HEK293T (cell line): Measurements from ENCODE around the gene MRPL43.

Experiments used
- CTCF ChIA-PET: fragments of 350-600 bp; formaldehyde crosslinking; extraction: SDS; loops from one replicate; lab custom pipeline; 2021; ENCODE audit warnings: antibody characterized with exemption, inconsistent platforms; lab: Yijun Ruan, JAX
- POLR2A ChIA-PET: fragments of 350-600 bp; formaldehyde crosslinking; extraction: SDS; loops from one replicate; lab custom pipeline; 2020; ENCODE audit warnings: antibody characterized with exemption, inconsistent platforms; lab: Yijun Ruan, JAX
- DNase-seq: peaks from one replicate; pipeline ENCODE4 v3.0.0; 2012; ENCODE audit warnings: mixed read lengths; ENCODE audit errors: extremely low spot score
- ARNT ChIP-seq: fragments of 450-650 bp; IDR thresholded peaks from 2 replicates; pipeline ENCODE4 v1.6.1; 2017; ENCODE audit warnings: mild to moderate bottlenecking
- BHLHE40 ChIP-seq: fragments of 450-650 bp; IDR thresholded peaks from 2 replicates; pipeline ENCODE4 v1.6.1; 2016; ENCODE audit warnings: mild to moderate bottlenecking, moderate library complexity, borderline replicate concordance
- CTBP1 ChIP-seq: fragments of 450-650 bp; IDR thresholded peaks from 2 replicates; pipeline ENCODE4 v1.6.1; 2016; ENCODE audit warnings: borderline replicate concordance
- ELF4 ChIP-seq: fragments of 450-650 bp; IDR thresholded peaks from 2 replicates; pipeline ENCODE4 v1.6.1; 2017; ENCODE audit warnings: antibody characterized with exemption
- FOXA1 ChIP-seq: fragments of 450-650 bp; IDR thresholded peaks from 2 replicates; pipeline ENCODE4 v1.6.1; 2016; ENCODE audit warnings: mild to moderate bottlenecking
- FOXK2 ChIP-seq: fragments of 450-650 bp; IDR thresholded peaks from 2 replicates; pipeline ENCODE4 v1.6.1; 2016; ENCODE audit warnings: mild to moderate bottlenecking
- FOXM1 ChIP-seq: fragments of 450-650 bp; IDR thresholded peaks from 2 replicates; pipeline ENCODE4 v1.6.1; 2017; ENCODE audit warnings: mild to moderate bottlenecking, borderline replicate concordance
- HDGF ChIP-seq: fragments of 450-650 bp; IDR thresholded peaks from 2 replicates; pipeline ENCODE4 v1.6.1; 2017; ENCODE audit warnings: antibody characterized with exemption, borderline replicate concordance
- L3MBTL2 ChIP-seq: fragments of 450-650 bp; conservative IDR thresholded peaks from 2 replicates; pipeline ENCODE4 v1.6.1; 2016; ENCODE audit warnings: mild to moderate bottlenecking
- LEF1 ChIP-seq: fragments of 450-650 bp; IDR thresholded peaks from 2 replicates; pipeline ENCODE4 v1.6.1; 2017; ENCODE audit warnings: mild to moderate bottlenecking, borderline replicate concordance
- NFRKB ChIP-seq: fragments of 450-650 bp; IDR thresholded peaks from 2 replicates; pipeline ENCODE4 v1.6.1; 2016; ENCODE audit warnings: mild to moderate bottlenecking, moderate library complexity
- PKNOX1 ChIP-seq: fragments of 450-650 bp; IDR thresholded peaks from 2 replicates; pipeline ENCODE4 v1.6.1; 2016
- SP1 ChIP-seq: fragments of 450-650 bp; IDR thresholded peaks from 2 replicates; pipeline ENCODE4 v1.6.1; 2017
- SUZ12 ChIP-seq: fragments of 450-650 bp; IDR thresholded peaks from 2 replicates; pipeline ENCODE4 v1.6.1; 2016; ENCODE audit warnings: mild to moderate bottlenecking
- TARDBP ChIP-seq: fragments of 450-650 bp; IDR thresholded peaks from 2 replicates; pipeline ENCODE4 v1.6.1; 2016
- ZNF384 ChIP-seq: fragments of 450-650 bp; IDR thresholded peaks from 2 replicates; pipeline ENCODE4 v1.6.1; 2016

The MRPL43 gene

GRCh38 chr10:100970914-100971811, 16.1 kb downstream of the MRPL43 start:
- CTCF ChIA-PET = no interaction called here
- POLR2A ChIA-PET = interaction anchor here (0.8 kb wide), 1 partner anchor 14 kb away, joined by 3 read pairs; no protein-coding TSS in a partner anchor

GRCh38 chr10:100970076-100970913, 17.0 kb downstream of the MRPL43 start:
- TF ChIP-seq FOXM1 = no peak
- DNase-seq = peak; percentile 54
- ChIA-PET CTCF (interaction anchor here (0.6 kb wide), 1 partner anchor 74 kb away, joined by 5 read pairs; no protein-coding TSS in a partner anchor), POLR2A (interaction anchor here (0.8 kb wide), 1 partner anchor 15 kb away, joined by 3 read pairs; no protein-coding TSS in a partner anchor)

More at GRCh38 chr10:100970914-100971811, 16.1 kb downstream of the MRPL43 start:
- TF ChIP-seq ELF4 (no peak), CTBP1 (no peak), LEF1 (no peak), SUZ12 (no peak), PKNOX1 (no peak), HDGF (no peak), ARNT (no peak), FOXM1 (no peak), ZNF384 (no peak), L3MBTL2 (no peak), SP1 (no peak), TARDBP (no peak), FOXA1 (no peak), FOXK2 (no peak), NFRKB (no peak), BHLHE40 (no peak)
- no peak for DNase-seq

- ChIA-PET CTCF (interaction anchor here (0.6 to 1.1 kb wide), 5 partner anchors 10 to 73 kb away, joined by 3 to 9 read pairs (median 5); no protein-coding TSS in a partner anchor), POLR2A (no interaction called here)
- peak; percentile 81 for DNase-seq
Measured at GRCh38 chr10:100969187-100970075, 17.9 kb downstream of the MRPL43 start, which contains the start of gene SEMA4G. Gene SEMA4G, plus strand, starts transcription at chr10:100969504. Its CDS starts 3,409 bp downstream, at chr10:100972913.

GRCh38 chr10:100968863-100969186, 18.5 kb downstream of the MRPL43 start:
- DNase-seq = no peak
- no peak for TF ChIP-seq CTBP1
- TF ChIP-seq ARNT = no peak
- TF ChIP-seq ZNF384 = no peak
- no peak for TF ChIP-seq HDGF
- no peak for TF ChIP-seq PKNOX1
- TF ChIP-seq TARDBP = no peak
- no peak for TF ChIP-seq FOXM1
- no peak for TF ChIP-seq NFRKB
- TF ChIP-seq SUZ12 = no peak
- TF ChIP-seq FOXA1 = no peak
- TF ChIP-seq FOXK2 = no peak
- no peak for TF ChIP-seq LEF1
- TF ChIP-seq ELF4 = no peak
- no peak; the same call in 1 of the 2 replicates for TF ChIP-seq L3MBTL2
- TF ChIP-seq BHLHE40 = no peak
- no peak for TF ChIP-seq SP1
- ChIA-PET POLR2A (interaction anchor here (0.8 kb wide), 1 partner anchor 12 kb away, joined by 3 read pairs; no protein-coding TSS in a partner anchor), CTCF (interaction anchor here (0.6 to 1.1 kb wide), 5 partner anchors 10 to 53 kb away, joined by 3 to 9 read pairs (median 4); no protein-coding TSS in a partner anchor)

More at GRCh38 chr10:100969187-100970075, 17.9 kb downstream of the MRPL43 start, which contains the start of gene SEMA4G:
- TF ChIP-seq L3MBTL2 (peak; percentile 40; the same call in 1 of the 2 replicates), ELF4 (no peak), PKNOX1 (no peak)
